Neural cell (in vitro differentiated cells): ENCODE measurements around the gene SERPINA1.
"Not testable (repeated sequence)": the region's sequence is repeated elsewhere in the genome, so short reads cannot be mapped to it uniquely, and the experiment has no call there.

Experiments used
- CTCF ChIP-seq: fragments of 450-650 bp; IDR thresholded peaks from 2 replicates; pipeline ENCODE4 v1.5.1; 2014; ENCODE audit warnings: antibody characterized with exemption, mild to moderate bottlenecking, moderate library complexity; ENCODE audit not compliant: poor library complexity, severe bottlenecking
- MXI1 ChIP-seq: fragments of 450-650 bp; conservative IDR thresholded peaks from 2 replicates; pipeline ENCODE4 v1.6.1; 2014; ENCODE audit warnings: antibody characterized with exemption, mild to moderate bottlenecking; ENCODE audit not compliant: poor library complexity, severe bottlenecking
- POLR2AphosphoS5 ChIP-seq: IDR thresholded peaks from 2 replicates; pipeline ENCODE4 v1.6.1; 2012
- RAD21 ChIP-seq: fragments of 450-650 bp; conservative IDR thresholded peaks from 2 replicates; pipeline ENCODE4 v1.6.1; 2014; ENCODE audit warnings: antibody characterized with exemption, mild to moderate bottlenecking, moderate library complexity
- SMC3 ChIP-seq: fragments of 450-650 bp; conservative IDR thresholded peaks from 2 replicates; pipeline ENCODE4 v1.6.1; 2014; ENCODE audit warnings: antibody characterized with exemption, mild to moderate bottlenecking, moderate library complexity; ENCODE audit not compliant: poor library complexity
- TF ChIP-seq, protein P1 (sequence below): IDR thresholded peaks from 2 replicates; pipeline ENCODE4 v1.6.1; 2012; ENCODE audit warnings: borderline replicate concordance

GRCh38 chr14:94409430-94409829 is 21.0 kb upstream of the SERPINA1 start:
- TF ChIP-seq, protein P1, sequence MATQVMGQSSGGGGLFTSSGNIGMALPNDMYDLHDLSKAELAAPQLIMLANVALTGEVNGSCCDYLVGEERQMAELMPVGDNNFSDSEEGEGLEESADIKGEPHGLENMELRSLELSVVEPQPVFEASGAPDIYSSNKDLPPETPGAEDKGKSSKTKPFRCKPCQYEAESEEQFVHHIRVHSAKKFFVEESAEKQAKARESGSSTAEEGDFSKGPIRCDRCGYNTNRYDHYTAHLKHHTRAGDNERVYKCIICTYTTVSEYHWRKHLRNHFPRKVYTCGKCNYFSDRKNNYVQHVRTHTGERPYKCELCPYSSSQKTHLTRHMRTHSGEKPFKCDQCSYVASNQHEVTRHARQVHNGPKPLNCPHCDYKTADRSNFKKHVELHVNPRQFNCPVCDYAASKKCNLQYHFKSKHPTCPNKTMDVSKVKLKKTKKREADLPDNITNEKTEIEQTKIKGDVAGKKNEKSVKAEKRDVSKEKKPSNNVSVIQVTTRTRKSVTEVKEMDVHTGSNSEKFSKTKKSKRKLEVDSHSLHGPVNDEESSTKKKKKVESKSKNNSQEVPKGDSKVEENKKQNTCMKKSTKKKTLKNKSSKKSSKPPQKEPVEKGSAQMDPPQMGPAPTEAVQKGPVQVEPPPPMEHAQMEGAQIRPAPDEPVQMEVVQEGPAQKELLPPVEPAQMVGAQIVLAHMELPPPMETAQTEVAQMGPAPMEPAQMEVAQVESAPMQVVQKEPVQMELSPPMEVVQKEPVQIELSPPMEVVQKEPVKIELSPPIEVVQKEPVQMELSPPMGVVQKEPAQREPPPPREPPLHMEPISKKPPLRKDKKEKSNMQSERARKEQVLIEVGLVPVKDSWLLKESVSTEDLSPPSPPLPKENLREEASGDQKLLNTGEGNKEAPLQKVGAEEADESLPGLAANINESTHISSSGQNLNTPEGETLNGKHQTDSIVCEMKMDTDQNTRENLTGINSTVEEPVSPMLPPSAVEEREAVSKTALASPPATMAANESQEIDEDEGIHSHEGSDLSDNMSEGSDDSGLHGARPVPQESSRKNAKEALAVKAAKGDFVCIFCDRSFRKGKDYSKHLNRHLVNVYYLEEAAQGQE: not testable (repeated sequence)
- not testable (repeated sequence) for TF ChIP-seq CTCF, MXI1, RAD21, SMC3, POLR2AphosphoS5
